SK-N-SH (cell line): Measurements from ENCODE around the gene AADAT. TPM values are rescaled to one million over a fixed set of nuclear protein-coding genes. Genes with fewer than 3 reads are reported as not detected.
A peak's percentile ranks its signal among the peaks of the same experiment; 100 is the strongest.

Experiments used
- CTCF ChIA-PET: fragments of 300-600, 350-600 bp; formaldehyde crosslinking; extraction: SDS; loops from one replicate; lab custom pipeline; 2021; lab: Yijun Ruan, JAX
- POLR2A ChIA-PET: fragments of 350-600 bp; sonication (Branson Sonifier 250); formaldehyde crosslinking; extraction: SDS; loops from one replicate; lab custom pipeline; 2020; ENCODE audit warnings: antibody characterized with exemption, inconsistent platforms; lab: Yijun Ruan, JAX
- DNase-seq: peaks from one replicate; pipeline ENCODE4 v3.0.0; 2012
- H2AFZ ChIP-seq: fragments of 200-600 bp; sonication (generic); 2 replicates; pipeline ENCODE4 v1.8.1; 2016; ENCODE audit warnings: antibody characterized with exemption, mild to moderate bottlenecking, low read depth
- H3F3A ChIP-seq: fragments of 200-600 bp; sonication (generic); replicated peaks from 2 replicates; pipeline ENCODE3; 2016; ENCODE audit warnings: antibody characterized with exemption, mild to moderate bottlenecking; ENCODE audit not compliant: insufficient read depth
- H3K27ac ChIP-seq, 2 experiments: fragments of 200-500 bp in 1 of 2; fragments of 200-600 bp in 1 of 2; sonication (Bioruptor generic) in 1 of 2; sonication (generic), shearing (Covaris generic) in 1 of 2; 2 replicates each; pipeline versions ENCODE4 v1.5.1 to v1.6.1; 2014 to 2016; ENCODE audit warnings: low read depth in 2 of 2, inconsistent platforms in 1 of 2, low read length in 1 of 2, mild to moderate bottlenecking in 1 of 2, mixed read lengths in 1 of 2
- H3K27me3 ChIP-seq: fragments of 200-600 bp; sonication (generic), shearing (Covaris generic); 2 replicates; pipeline ENCODE4 v1.6.1; 2016; ENCODE audit warnings: mixed run types; ENCODE audit not compliant: insufficient read depth
- H3K36me3 ChIP-seq, 2 experiments: fragments of 200-500 bp in 1 of 2; fragments of 200-600 bp in 1 of 2; sonication (Bioruptor generic) in 1 of 2; sonication (generic) in 1 of 2; replicated peaks in 1 of 2; 2 replicates each; pipeline versions ENCODE3 to v1.5.1; 2014 to 2016; ENCODE audit warnings: low read length in 1 of 2, mild to moderate bottlenecking in 1 of 2; ENCODE audit not compliant: insufficient read depth in 2 of 2, control insufficient read depth in 1 of 2
- H3K4me1 ChIP-seq, 2 experiments: fragments of 200-500 bp in 1 of 2; fragments of 200-600 bp in 1 of 2; sonication (Bioruptor generic) in 1 of 2; sonication (generic), shearing (Covaris generic) in 1 of 2; 2 replicates each; pipeline versions ENCODE4 v1.5.1 to v1.6.1; 2014 to 2016; ENCODE audit warnings: low read depth in 1 of 2, low read length in 1 of 2, mixed run types in 1 of 2; ENCODE audit not compliant: insufficient read depth in 2 of 2, control insufficient read depth in 1 of 2
- H3K4me2 ChIP-seq: fragments of 200-600 bp; sonication (generic), shearing (Covaris generic); 2 replicates; pipeline ENCODE4 v1.6.1; 2017; ENCODE audit warnings: mixed run types
- H3K4me3 ChIP-seq, 2 experiments: fragments of 200-500 bp in 1 of 2; fragments of 200-600 bp in 1 of 2; sonication (Bioruptor generic) in 1 of 2; sonication (generic), shearing (Covaris generic) in 1 of 2; 2 replicates each; pipeline versions ENCODE4 v1.5.1 to v1.8.1; 2014 to 2016; ENCODE audit warnings: low read depth in 2 of 2, inconsistent platforms in 1 of 2, low read length in 1 of 2, mild to moderate bottlenecking in 1 of 2, mixed read lengths in 1 of 2, moderate library complexity in 1 of 2
- H3K79me2 ChIP-seq: fragments of 200-600 bp; sonication (generic); 2 replicates; pipeline ENCODE4 v1.8.1; 2017; ENCODE audit warnings: mild to moderate bottlenecking; ENCODE audit not compliant: insufficient read depth
- H3K9ac ChIP-seq: fragments of 200-600 bp; sonication (generic); 2 replicates; pipeline ENCODE4 v1.6.1; 2017; ENCODE audit warnings: mixed run types
- H3K9me2 ChIP-seq: fragments of 200-600 bp; sonication (generic); 2 replicates; pipeline ENCODE4 v1.6.1; 2017; ENCODE audit warnings: mixed run types
- H3K9me3 ChIP-seq: fragments of 200-600 bp; sonication (generic); 2 replicates; pipeline ENCODE4 v1.6.1; 2017; ENCODE audit warnings: mixed run types, mild to moderate bottlenecking, moderate library complexity
- H4K20me1 ChIP-seq: fragments of 200-600 bp; sonication (generic); 2 replicates; pipeline ENCODE4 v1.6.1; 2017; ENCODE audit warnings: mild to moderate bottlenecking, mixed run types; ENCODE audit not compliant: insufficient read depth
- CHD2 ChIP-seq: fragments of 150-350 bp; IDR thresholded peaks from 2 replicates; pipeline ENCODE4 v1.6.1; 2018; ENCODE audit warnings: low read length; ENCODE audit not compliant: partially characterized antibody
- EP300 ChIP-seq, 2 experiments: IDR thresholded peaks; 2 replicates each; pipeline versions ENCODE4 v1.4.0 to v1.6.1; 2012; ENCODE audit warnings: borderline replicate concordance in 1 of 2, low read depth in 1 of 2, low read length in 1 of 2
- FOSL2 ChIP-seq: IDR thresholded peaks from 2 replicates; pipeline ENCODE4 v1.4.0; 2012; ENCODE audit warnings: low read depth, mild to moderate bottlenecking, moderate library complexity, borderline replicate concordance
- FOXJ3 ChIP-seq: sonication (generic); formaldehyde crosslinking; IDR thresholded peaks from 2 replicates; pipeline ENCODE4 v1.5.1; 2020; ENCODE audit warnings: mild to moderate bottlenecking, missing genetic modification reagents
- GABPA ChIP-seq: IDR thresholded peaks from 2 replicates; pipeline ENCODE4 v1.4.0; 2012; ENCODE audit warnings: low read depth, mild to moderate bottlenecking
- MAX ChIP-seq: IDR thresholded peaks from 2 replicates; pipeline ENCODE4 v1.4.0; 2012; ENCODE audit warnings: low read depth
- MXI1 ChIP-seq: IDR thresholded peaks from 2 replicates; pipeline ENCODE4 v1.6.1; 2012; ENCODE audit warnings: mild to moderate bottlenecking, low read depth, low read length, improper control_type of control experiment
- NRF1 ChIP-seq: IDR thresholded peaks from 2 replicates; pipeline ENCODE4 v1.6.1; 2012; ENCODE audit warnings: low read depth, mild to moderate bottlenecking, low read length
- POLR2AphosphoS5 ChIP-seq: IDR thresholded peaks from 2 replicates; pipeline ENCODE4 v1.6.1; 2012; ENCODE audit warnings: low read depth, low read length
- RCOR1 ChIP-seq: fragments of 150-350 bp; IDR thresholded peaks from 2 replicates; pipeline ENCODE4 v1.6.1; 2017; ENCODE audit warnings: antibody characterized with exemption, low read length
- RFX5 ChIP-seq: IDR thresholded peaks from 2 replicates; pipeline ENCODE4 v1.6.1; 2012; ENCODE audit warnings: mild to moderate bottlenecking, improper control_type of control experiment, low read length
- SIN3A ChIP-seq: IDR thresholded peaks from 2 replicates; pipeline ENCODE4 v1.6.1; 2012; ENCODE audit warnings: low read depth, mild to moderate bottlenecking, low read length, moderate library complexity, borderline replicate concordance
- SMC3 ChIP-seq: IDR thresholded peaks from 2 replicates; pipeline ENCODE4 v1.6.1; 2012; ENCODE audit warnings: low read depth, low read length, improper control_type of control experiment
- TCF12 ChIP-seq: IDR thresholded peaks from 2 replicates; pipeline ENCODE4 v1.4.0; 2012
- TEAD4 ChIP-seq: IDR thresholded peaks from 2 replicates; pipeline ENCODE4 v1.4.0; 2012; ENCODE audit warnings: mild to moderate bottlenecking, borderline replicate concordance; ENCODE audit not compliant: insufficient read depth
- WGBS: methylation state at CpG from one replicate; pipeline ENCODE4 v1.1.6; 2017; ENCODE audit warnings: low lambda C conversion rate; 5-methylcytosine and 5-hydroxymethylcytosine counted together
- polyA plus RNA-seq, 3 experiments: library from polyadenylated mRNA; depleted of rRNA; stranded (reverse); fragments of >200 nt; gene quantifications; 2 replicates each; pipeline ENCODE4 v1.2.3, GENCODE V29; 2012
- TF ChIP-seq, protein P1 (sequence below): IDR thresholded peaks from 2 replicates; pipeline ENCODE4 v1.4.0; 2012; ENCODE audit warnings: low read depth, borderline replicate concordance

The AADAT gene
- polyA plus RNA-seq, 1 of the 3 experiments (the other 2 are of a cell fraction), result 12.5 TPM

DNA sequence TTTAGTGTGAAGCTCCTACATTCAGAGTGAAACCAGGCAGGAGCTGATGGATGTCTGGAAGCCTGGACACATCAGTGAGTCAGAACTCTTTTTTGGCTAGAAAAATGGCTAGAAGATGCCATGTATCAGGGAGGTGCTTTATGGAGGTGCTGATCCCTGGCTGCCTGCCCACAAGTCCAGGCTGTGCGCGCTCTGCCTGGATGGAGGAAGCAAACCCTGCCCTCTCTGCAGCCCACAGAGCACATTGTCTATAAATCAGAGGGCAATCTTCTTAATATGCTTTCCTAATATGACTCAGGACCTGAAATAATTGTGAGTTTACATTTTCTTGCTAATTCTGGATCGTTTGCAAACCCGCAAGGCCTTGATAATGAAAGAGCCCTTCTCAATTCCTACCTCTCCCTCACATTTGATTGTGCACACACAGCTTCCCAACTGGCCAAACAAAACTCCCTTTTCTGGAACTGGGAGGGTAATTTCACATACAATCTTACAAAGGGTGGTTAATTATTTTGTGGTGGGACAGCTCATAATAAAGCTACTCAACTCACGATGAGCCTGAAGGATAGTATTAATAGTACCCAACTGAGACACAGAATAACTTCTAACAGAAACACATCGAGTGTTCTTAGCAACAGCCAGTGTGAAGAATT is 75.3 kb downstream of the AADAT start (continued):
- TF ChIP-seq FOSL2, result peak; percentile 41; the same call in 1 of the 2 replicates
- TF ChIP-seq, all 33 proteins: peak for 6

- Histone ChIP-seq H3K36me3 (peaks cover 0 to 6% of the 10 kb centered on the region in 2 experiments), H3K27me3 (no peaks in the 10 kb centered on the region), H4K20me1 (no peaks in the 10 kb centered on the region), H3K4me1 (peaks cover 6 to 10% of the 10 kb centered on the region in 2 experiments; a peak in 3 of 4 replicates), H2AFZ (no peak overlapping the region), H3K9me3 (no peaks in the 10 kb centered on the region), H3K9me2 (no peaks in the 10 kb centered on the region), H3K4me3 (no peak overlapping the region), H3K9ac (no peak overlapping the region), H3K27ac (no peak overlapping the region), H3K4me2 (no peak overlapping the region), H3K79me2 (peaks cover 94% of the 10 kb centered on the region), H3F3A (peaks cover 23% of the 10 kb centered on the region)
- 95% methylated on average over 2 of the region's 2 CpGs for WGBS
- POLR2A ChIA-PET, result no interaction called here
- TF ChIP-seq EP300 (IDR thresholded peaks at IDR 0.05; ENCODE audit: borderline replicate concordance in 1 of 2, low read depth in 1 of 2, low read length in 1 of 2) (no peak), NRF1 (no peak), FOXJ3 (CRISPR knock-in tag) (no peak), RFX5 (no peak), SIN3A (no peak), SMC3 (no peak), MXI1 (no peak), TCF12 (no peak), RCOR1 (no peak), GABPA (no peak), MAX (no peak), POLR2AphosphoS5 (no peak), CHD2 (no peak), TEAD4 (no peak)
- TF ChIP-seq, protein P1, sequence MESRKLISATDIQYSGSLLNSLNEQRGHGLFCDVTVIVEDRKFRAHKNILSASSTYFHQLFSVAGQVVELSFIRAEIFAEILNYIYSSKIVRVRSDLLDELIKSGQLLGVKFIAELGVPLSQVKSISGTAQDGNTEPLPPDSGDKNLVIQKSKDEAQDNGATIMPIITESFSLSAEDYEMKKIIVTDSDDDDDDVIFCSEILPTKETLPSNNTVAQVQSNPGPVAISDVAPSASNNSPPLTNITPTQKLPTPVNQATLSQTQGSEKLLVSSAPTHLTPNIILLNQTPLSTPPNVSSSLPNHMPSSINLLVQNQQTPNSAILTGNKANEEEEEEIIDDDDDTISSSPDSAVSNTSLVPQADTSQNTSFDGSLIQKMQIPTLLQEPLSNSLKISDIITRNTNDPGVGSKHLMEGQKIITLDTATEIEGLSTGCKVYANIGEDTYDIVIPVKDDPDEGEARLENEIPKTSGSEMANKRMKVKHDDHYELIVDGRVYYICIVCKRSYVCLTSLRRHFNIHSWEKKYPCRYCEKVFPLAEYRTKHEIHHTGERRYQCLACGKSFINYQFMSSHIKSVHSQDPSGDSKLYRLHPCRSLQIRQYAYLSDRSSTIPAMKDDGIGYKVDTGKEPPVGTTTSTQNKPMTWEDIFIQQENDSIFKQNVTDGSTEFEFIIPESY, result no peak
- no peak for DNase-seq
- CTCF ChIA-PET, result interaction anchor here (1.0 kb wide), 1 partner anchor 13 kb away, joined by 3 read pairs; no protein-coding TSS in a partner anchor
Observed at GRCh38 chr4:170012629-170012958, 77.2 kb downstream of the AADAT start.
